GM23248 (cell line): ENCODE measurements around the gene PTPRT.

ENCODE experiments used
- EZH2 ChIP-seq: fragments of 200-600 bp; sonication (generic); IDR thresholded peaks from 2 replicates; pipeline ENCODE4 v1.6.1; 2018; ENCODE audit warnings: antibody characterized with exemption, mild to moderate bottlenecking; ENCODE audit not compliant: insufficient read depth, poor library complexity, severe bottlenecking
- EZH2phosphoT487 ChIP-seq: fragments of 200-600 bp; sonication (generic); IDR thresholded peaks from 2 replicates; pipeline ENCODE4 v1.6.1; 2018; ENCODE audit warnings: antibody characterized with exemption, moderate library complexity, mild to moderate bottlenecking, low read depth; ENCODE audit not compliant: insufficient read depth

DNA sequence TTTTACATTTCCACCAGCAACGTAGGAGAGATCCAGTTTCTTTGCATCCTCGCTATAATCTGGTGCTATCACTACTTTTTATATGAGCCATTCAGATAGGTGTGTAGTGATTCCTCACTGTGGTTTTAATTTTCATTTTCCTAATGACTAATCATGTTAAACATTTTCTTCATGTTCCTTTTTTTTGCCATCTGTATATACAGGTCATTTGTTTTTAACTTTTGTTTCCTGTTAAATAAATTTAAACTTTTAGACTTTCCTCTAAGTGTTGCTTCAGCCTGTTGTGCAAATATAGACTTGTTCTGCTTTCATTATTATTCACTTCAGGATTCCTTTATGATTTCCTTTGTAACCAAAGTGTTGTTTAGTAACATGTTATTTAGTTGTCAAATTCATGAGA, 697.4 kb downstream of the PTPRT start:
- TF ChIP-seq EZH2, result no peak
- TF ChIP-seq EZH2phosphoT487, result no peak
